ENCODE data around the gene SUSD1. TPM values are rescaled to one million over a fixed set of nuclear protein-coding genes. Genes with fewer than 3 reads are reported as not detected.

SUSD1 gene
- total RNA-seq, 2 experiments from 2014 or later: 0.32 TPM; not detected in 1

DNA sequence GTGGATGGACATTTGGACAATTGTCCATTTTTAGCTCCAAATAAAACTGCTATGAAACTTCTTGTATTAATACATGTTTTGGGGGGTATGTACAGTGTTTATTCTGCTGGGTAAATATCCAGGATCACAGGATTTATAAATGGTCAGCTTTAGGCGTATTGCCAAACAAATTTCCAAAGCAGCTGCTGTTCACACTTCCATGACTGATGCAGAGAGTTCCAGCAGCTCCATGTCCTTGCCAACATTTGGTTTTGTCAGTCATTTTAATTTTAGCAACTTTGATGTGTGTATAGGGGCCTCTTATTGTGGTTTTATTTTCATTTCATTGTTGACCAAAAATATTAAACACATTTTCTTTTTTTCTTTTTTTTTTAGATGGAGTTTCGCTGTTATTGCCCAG is 9.8 kb upstream of the SUSD1 start:
- H2AFZ ChIP-seq (ENCODE audit: low read length): no peak overlapping the region
- H3K4me1 ChIP-seq (ENCODE audit: insufficient read depth, low read length, poor library complexity, severe bottlenecking): no peaks in the 10 kb centered on the region
- no peak for DNase-seq (ENCODE audit: low spot score)
- intact Hi-C loops (cut with micrococcal nuclease; ENCODE audit: unreplicated experiment): loop anchor here (10.0 kb wide), 1 partner anchor 180 kb away; no protein-coding TSS in a partner anchor
- H3K79me2 ChIP-seq (ENCODE audit: insufficient read depth, low read depth, low read length): no peaks in the 10 kb centered on the region
- no peak overlapping the region for H3K27ac ChIP-seq (ENCODE audit: low read depth, low read length, poor library complexity, severe bottlenecking)
- POLR2A ChIA-PET: interaction anchor here (0.6 kb wide), 3 partner anchors 26 to 493 kb away, joined by 3 to 4 read pairs (median 3); no protein-coding TSS in a partner anchor
- H3K9me2 ChIP-seq (ENCODE audit: insufficient read depth, low read length): no peaks in the 10 kb centered on the region
- no peak overlapping the region for H3K4me3 ChIP-seq (ENCODE audit: low read depth, low read length, poor library complexity, severe bottlenecking)
- H4K20me1 ChIP-seq (ENCODE audit: insufficient read depth, low read length): no peaks in the 10 kb centered on the region
- CTCF ChIA-PET (ENCODE audit: unreplicated experiment): interaction anchor here (0.6 kb wide), 1 partner anchor 717 kb away, joined by 3 read pairs; no protein-coding TSS in a partner anchor
- no peaks in the 10 kb centered on the region for H3K36me3 ChIP-seq (ENCODE audit: insufficient read depth, low read length)
- H3K4me2 ChIP-seq (ENCODE audit: low read length): no peak overlapping the region
- TF ChIP-seq EZH2phosphoT487 (IDR thresholded peaks at IDR 0.05; ENCODE audit: borderline replicate concordance, low read depth, low read length) (no peak), CTCF (conservative IDR thresholded peaks at IDR 0.05; ENCODE audit: low read length) (no peak)
- no TSS peak for BruUV-seq (replicated peaks)
- H3K9me3 ChIP-seq (ENCODE audit: low read length): 0 out of 2 replicates have a peak, but pooled peaks cover 6% of the 10 kb centered on the region

- Histone ChIP-seq H3K9me2 (ENCODE audit: insufficient read depth, low read length) (no peaks in the 10 kb centered on the region), H4K20me1 (ENCODE audit: insufficient read depth, low read length) (no peaks in the 10 kb centered on the region), H3K4me3 (ENCODE audit: low read depth, low read length, poor library complexity, severe bottlenecking) (no peak overlapping the region), H2AFZ (ENCODE audit: low read length) (no peak overlapping the region), H3K79me2 (ENCODE audit: insufficient read depth, low read depth, low read length) (no peaks in the 10 kb centered on the region), H3K9me3 (ENCODE audit: low read length) (0 out of 2 replicates have a peak, but pooled peaks cover 6% of the 10 kb centered on the region), H3K4me2 (ENCODE audit: low read length) (no peak overlapping the region), H3K27ac (ENCODE audit: low read depth, low read length, poor library complexity, severe bottlenecking) (no peak overlapping the region), H3K36me3 (ENCODE audit: insufficient read depth, low read length) (no peaks in the 10 kb centered on the region), H3K4me1 (ENCODE audit: insufficient read depth, low read length, poor library complexity, severe bottlenecking) (no peaks in the 10 kb centered on the region)
- no peak for TF ChIP-seq CTCF (conservative IDR thresholded peaks at IDR 0.05; ENCODE audit: low read length)
- no peak for TF ChIP-seq EZH2phosphoT487 (IDR thresholded peaks at IDR 0.05; ENCODE audit: borderline replicate concordance, low read depth, low read length)
- ChIA-PET CTCF (ENCODE audit: unreplicated experiment) (no interaction called here), POLR2A (interaction anchor here (0.6 kb wide), 3 partner anchors 27 to 494 kb away, joined by 3 to 4 read pairs (median 3); no protein-coding TSS in a partner anchor)
- intact Hi-C loops (cut with micrococcal nuclease; ENCODE audit: unreplicated experiment): loop anchor here (10.0 kb wide), 1 partner anchor 181 kb away; no protein-coding TSS in a partner anchor
- BruUV-seq (replicated peaks): no TSS peak
- no peak for DNase-seq (ENCODE audit: low spot score)
Observed at GRCh38 chr9:112184221-112184620, 9.1 kb upstream of the SUSD1 start.

- POLR2A ChIA-PET: interaction anchor here (0.5 kb wide), 1 partner anchor 285 kb away, joined by 3 read pairs; no protein-coding TSS in a partner anchor
Observed at GRCh38 chr9:112180387-112180881, 5.3 kb upstream of the SUSD1 start.

More at GRCh38 chr9:112180387-112180881, 5.3 kb upstream of the SUSD1 start:
- intact Hi-C loops (cut with micrococcal nuclease; ENCODE audit: unreplicated experiment): loop anchor here (10.0 kb wide), 1 partner anchor 184 kb away; no protein-coding TSS in a partner anchor
- no peak overlapping the region for H3K4me2 ChIP-seq (ENCODE audit: low read length)
- no peaks in the 10 kb centered on the region for H3K79me2 ChIP-seq (ENCODE audit: insufficient read depth, low read depth, low read length)
- TF ChIP-seq EZH2phosphoT487 (IDR thresholded peaks at IDR 0.05; ENCODE audit: borderline replicate concordance, low read depth, low read length) (no peak), CTCF (conservative IDR thresholded peaks at IDR 0.05; ENCODE audit: low read length) (no peak)
- no peaks in the 10 kb centered on the region for H3K4me1 ChIP-seq (ENCODE audit: insufficient read depth, low read length, poor library complexity, severe bottlenecking)
- no peak overlapping the region for H3K27ac ChIP-seq (ENCODE audit: low read depth, low read length, poor library complexity, severe bottlenecking)
- no peaks in the 10 kb centered on the region for H3K36me3 ChIP-seq (ENCODE audit: insufficient read depth, low read length)
- 0 out of 2 replicates have a peak, but pooled peaks cover 6% of the 10 kb centered on the region for H3K9me3 ChIP-seq (ENCODE audit: low read length)
- no TSS peak for BruUV-seq (replicated peaks)
- H2AFZ ChIP-seq (ENCODE audit: low read length): no peak overlapping the region
- H3K4me3 ChIP-seq (ENCODE audit: low read depth, low read length, poor library complexity, severe bottlenecking): no peak overlapping the region
- H4K20me1 ChIP-seq (ENCODE audit: insufficient read depth, low read length): no peaks in the 10 kb centered on the region
- no peaks in the 10 kb centered on the region for H3K9me2 ChIP-seq (ENCODE audit: insufficient read depth, low read length)
- CTCF ChIA-PET (ENCODE audit: unreplicated experiment): no interaction called here
- no peak for DNase-seq (ENCODE audit: low spot score)
